Activated CD8-positive, alpha-beta T cell treated with anti-CD3 and anti-CD28 coated beads, Interleukin-2, amount 10 ng/mL, durations not matched to agents 7 days and 5 days (primary cell): ENCODE data around the gene SEMA3F. TPM values are rescaled to one million over a fixed set of nuclear protein-coding genes. Genes with fewer than 3 reads are reported as not detected.

Source experiments
- ATAC-seq: fragments of 150-1000 bp; cut with Tn5 transposase; one replicate; pipeline ENCODE4 v1.10.0; 2021; ENCODE audit warnings: moderate library complexity
- CTCF ChIA-PET: fragments of 350-600 bp; sonication (Branson Sonifier 250); formaldehyde crosslinking; loops from one replicate; lab custom pipeline; 2021; ENCODE audit warnings: antibody characterized with exemption; lab: Charles Lee
- POLR2A ChIA-PET: fragments of 350-600 bp; sonication (Branson Sonifier 250); formaldehyde crosslinking; loops from one replicate; lab custom pipeline; 2021; ENCODE audit warnings: antibody characterized with exemption; lab: Charles Lee
- DNase-seq: peaks from one replicate; pipeline ENCODE4 v3.0.0-alpha.2; 2020
- H3K27ac Mint-ChIP-seq: one replicate; pipeline ENCODE4 v1.8.0; 2021; ENCODE audit warnings: mild to moderate bottlenecking, mixed read lengths
- H3K27me3 Mint-ChIP-seq: one replicate; pipeline ENCODE4 v1.8.0; 2021; ENCODE audit warnings: low read depth, mixed read lengths
- H3K36me3 Mint-ChIP-seq: one replicate; pipeline ENCODE4 v1.8.0; 2021; ENCODE audit warnings: low read depth, mixed read lengths
- H3K4me1 Mint-ChIP-seq: one replicate; pipeline ENCODE4 v1.8.0; 2021; ENCODE audit warnings: low read depth, mixed read lengths
- H3K4me3 Mint-ChIP-seq: one replicate; pipeline ENCODE4 v1.8.0; 2021; ENCODE audit warnings: mild to moderate bottlenecking, mixed read lengths
- H3K9me3 Mint-ChIP-seq: one replicate; pipeline ENCODE4 v1.8.0; 2022; ENCODE audit warnings: mixed read lengths; ENCODE audit not compliant: insufficient read depth
- total RNA-seq, 2 experiments: library from RNA; stranded (reverse); gene quantifications; one replicate each; pipeline ENCODE4 v1.2.3, GENCODE V29; 2021

Gene SEMA3F
- not detected for total RNA-seq

DNA sequence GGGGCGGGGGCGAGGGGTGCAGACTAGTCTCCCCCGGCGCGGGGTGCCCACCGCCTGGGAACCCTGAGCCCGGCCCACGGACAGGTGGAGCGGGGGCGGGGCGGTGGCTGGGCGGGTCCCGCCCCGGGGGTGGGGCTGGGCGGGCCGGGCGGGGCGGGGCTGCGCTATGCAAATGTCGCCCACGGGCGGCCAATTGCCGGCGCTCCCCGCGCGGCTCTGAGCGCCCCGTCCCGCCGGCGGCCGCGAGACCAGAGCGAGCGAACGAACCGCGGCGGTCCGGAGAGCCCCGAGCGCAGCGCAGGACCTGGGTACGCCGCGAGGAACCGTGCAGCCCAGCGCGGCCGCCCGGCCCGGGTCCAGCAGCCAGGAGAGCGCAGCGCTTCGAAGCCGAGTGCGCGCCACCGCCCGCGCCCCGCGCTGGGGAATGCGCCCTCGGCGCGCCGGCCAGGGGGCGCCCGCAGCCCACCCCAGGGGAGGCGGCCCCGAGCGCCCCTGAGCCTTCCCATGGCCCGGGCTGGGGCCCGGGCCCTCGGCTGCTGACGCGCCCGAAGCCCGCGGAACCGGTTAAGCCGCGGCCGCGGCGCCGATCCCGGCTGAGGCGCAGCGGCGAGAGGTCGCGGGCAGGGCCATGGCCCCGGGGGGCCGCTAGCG, at the start of gene SEMA3F:
Gene SEMA3F (plus strand): TSS at position 485 of the 651 bp plus-strand sequence. CDS start 4,299 bp downstream, outside the sequence.
- H3K27me3 Mint-ChIP-seq, result peaks cover 41% of the 10 kb centered on the region
- CTCF ChIA-PET, result interaction anchor here (1.6 kb wide), 1 partner anchor 37 kb away, joined by 4 read pairs; no protein-coding TSS in a partner anchor
- H3K27ac Mint-ChIP-seq, result no peak within 1 kb of the TSS

DNA sequence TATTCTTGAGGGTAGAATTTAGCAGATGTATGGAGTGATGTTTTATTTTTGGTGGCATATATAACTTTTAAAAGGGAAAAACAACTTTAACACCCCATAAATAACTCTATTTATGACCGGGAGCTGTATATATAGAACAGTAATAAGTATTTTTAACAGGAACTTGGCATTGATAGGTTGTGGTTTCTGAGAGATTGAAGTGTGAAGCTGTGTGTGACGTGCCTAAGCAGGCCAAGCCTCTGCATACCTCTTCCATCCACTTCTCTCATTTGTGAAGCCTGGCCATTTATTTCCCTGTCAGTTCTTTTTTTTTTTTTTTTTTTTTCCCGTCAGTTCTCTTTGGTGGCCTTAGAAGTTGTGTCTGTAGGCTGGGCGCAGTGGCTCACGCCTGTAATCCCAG, 43.4 kb upstream of the SEMA3F start:
- no peak overlapping the region for H3K27ac Mint-ChIP-seq
- ChIA-PET POLR2A (interaction anchor here (1.0 to 1.1 kb wide), 2 partner anchors 11 to 16 kb away, joined by 3 to 4 read pairs; no protein-coding TSS in a partner anchor), CTCF (no interaction called here)
- ATAC-seq (no peak), DNase-seq (no peak)
- H3K4me1 Mint-ChIP-seq, result peaks cover 8% of the 10 kb centered on the region
- H3K27me3 Mint-ChIP-seq, result no peaks in the 10 kb centered on the region
- no peaks in the 10 kb centered on the region for H3K9me3 Mint-ChIP-seq
- H3K36me3 Mint-ChIP-seq, result peaks cover 81% of the 10 kb centered on the region
- no peak overlapping the region for H3K4me3 Mint-ChIP-seq

More for the DNA sequence above, at the start of gene SEMA3F:
- Mint-ChIP-seq H3K4me3 (peak within 1 kb of the TSS; percentile 56), H3K36me3 (no peaks in the 10 kb centered on the region), H3K4me1 (peaks cover 5% of the 10 kb centered on the region), H3K9me3 (no peaks in the 10 kb centered on the region)
- ATAC-seq (peak; percentile 95), DNase-seq (peak; percentile 69)
- POLR2A ChIA-PET, result no interaction called here

DNA sequence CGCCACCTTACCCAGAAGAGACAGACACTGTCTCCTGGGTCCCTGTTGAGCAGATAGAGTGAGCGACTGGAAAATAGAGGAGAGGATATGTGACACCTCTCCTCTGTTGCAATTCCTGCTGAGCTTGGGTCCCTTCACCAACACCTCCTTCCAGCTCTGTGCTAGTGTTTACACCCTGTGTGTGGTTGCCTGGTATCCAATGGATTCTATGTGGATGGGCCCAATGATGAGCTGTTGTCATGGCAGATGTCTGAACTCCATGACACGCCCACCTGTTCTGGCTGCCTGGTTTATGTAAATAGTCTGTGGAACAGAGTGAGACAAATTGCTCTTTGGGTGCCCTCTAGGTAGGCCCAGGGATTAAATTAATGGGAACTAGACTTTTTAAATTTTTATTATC, 42.7 kb upstream of the SEMA3F start:
- DNase-seq, result no peak
- Mint-ChIP-seq H3K27ac (no peak overlapping the region), H3K9me3 (no peaks in the 10 kb centered on the region), H3K4me3 (no peak overlapping the region), H3K4me1 (peaks cover 6% of the 10 kb centered on the region), H3K36me3 (peaks cover 81% of the 10 kb centered on the region), H3K27me3 (no peaks in the 10 kb centered on the region)
- ChIA-PET CTCF (no interaction called here), POLR2A (interaction anchor here (1.0 to 1.1 kb wide), 2 partner anchors 11 to 17 kb away, joined by 3 to 4 read pairs; no protein-coding TSS in a partner anchor)
- no peak for ATAC-seq

DNA sequence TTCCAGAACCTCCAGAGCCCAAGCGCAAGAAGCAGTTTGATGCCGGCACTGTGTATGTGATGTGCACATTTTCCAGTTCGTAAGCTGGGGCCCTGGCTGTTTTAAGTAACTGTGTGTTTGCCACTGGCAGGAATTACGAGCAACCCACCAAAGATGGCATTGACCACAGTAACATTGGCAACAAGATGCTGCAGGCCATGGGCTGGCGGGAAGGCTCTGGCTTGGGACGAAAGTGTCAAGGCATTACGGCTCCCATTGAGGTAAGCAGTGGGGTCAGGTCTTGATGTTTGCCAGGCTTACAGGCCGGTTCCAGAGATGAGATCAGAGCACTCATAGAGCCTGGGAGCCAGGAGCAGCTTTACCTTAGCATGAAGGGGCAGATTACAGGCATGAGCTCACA, 38.0 kb upstream of the SEMA3F start:
- DNase-seq, result no peak
- ChIA-PET POLR2A (no interaction called here), CTCF (interaction anchor here (1.1 kb wide), 1 partner anchor 130 kb away, joined by 3 read pairs; no protein-coding TSS in a partner anchor)
- Mint-ChIP-seq H3K36me3 (peaks cover 65% of the 10 kb centered on the region), H3K27ac (no peak overlapping the region), H3K4me3 (no peak overlapping the region), H3K4me1 (no peaks in the 10 kb centered on the region), H3K9me3 (no peaks in the 10 kb centered on the region), H3K27me3 (no peaks in the 10 kb centered on the region)
- ATAC-seq, result no peak

DNA sequence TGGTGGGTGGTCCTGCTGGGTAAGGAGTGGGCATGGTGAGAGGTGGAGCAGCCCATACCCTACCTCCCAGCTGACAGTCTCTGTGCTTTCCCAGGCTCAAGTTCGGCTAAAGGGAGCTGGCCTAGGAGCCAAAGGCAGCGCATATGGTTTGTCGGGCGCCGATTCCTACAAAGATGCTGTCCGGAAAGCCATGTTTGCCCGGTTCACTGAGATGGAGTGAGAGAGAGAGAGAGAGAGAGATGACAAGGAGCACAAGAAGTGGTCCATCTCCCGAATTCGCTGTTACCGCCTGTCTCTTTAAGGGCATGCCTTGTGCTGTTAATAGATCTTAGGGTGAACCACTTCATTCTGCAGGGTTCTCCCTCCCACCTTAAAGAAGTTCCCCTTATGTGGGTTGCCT, 36.9 kb upstream of the SEMA3F start:
- H3K4me1 Mint-ChIP-seq, result no peaks in the 10 kb centered on the region
- ATAC-seq, result no peak
- no peak overlapping the region for H3K27ac Mint-ChIP-seq
- peaks cover 61% of the 10 kb centered on the region for H3K36me3 Mint-ChIP-seq
- H3K9me3 Mint-ChIP-seq, result no peaks in the 10 kb centered on the region
- no peaks in the 10 kb centered on the region for H3K27me3 Mint-ChIP-seq
- H3K4me3 Mint-ChIP-seq, result no peak overlapping the region
- no peak for DNase-seq
- ChIA-PET POLR2A (interaction anchor here (0.7 to 1.4 kb wide), 2 partner anchors 18 to 27 kb away, joined by 3 to 5 read pairs; no protein-coding TSS in a partner anchor), CTCF (no interaction called here)

DNA sequence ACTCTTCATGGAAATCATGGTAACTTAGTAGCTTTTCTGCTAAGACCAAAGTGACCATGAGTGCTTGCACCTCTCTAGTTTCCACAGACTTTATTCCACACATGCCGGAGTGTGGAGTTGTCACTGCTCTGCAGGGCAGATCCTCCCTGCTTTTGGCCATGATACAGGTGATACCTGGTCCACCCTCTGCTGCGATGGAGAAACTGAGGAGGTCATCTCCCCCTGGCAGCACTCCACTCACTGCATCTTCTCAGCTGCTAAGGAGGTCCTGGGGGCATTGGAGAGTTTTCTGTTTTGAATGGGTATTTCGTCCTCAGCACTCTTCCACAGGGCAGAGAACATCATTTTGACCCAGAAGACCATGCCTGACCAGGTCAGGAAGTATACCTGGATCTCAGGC, 35.3 kb upstream of the SEMA3F start:
- H3K27ac Mint-ChIP-seq, result peak overlapping the region; percentile 20
- DNase-seq (no peak), ATAC-seq (no peak)
- POLR2A ChIA-PET, result interaction anchor here (0.8 to 1.5 kb wide), 2 partner anchors 14 to 25 kb away, joined by 3 read pairs; no protein-coding TSS in a partner anchor
- H3K27me3 Mint-ChIP-seq, result no peaks in the 10 kb centered on the region
- peaks cover 46% of the 10 kb centered on the region for H3K36me3 Mint-ChIP-seq
- no peak overlapping the region for H3K4me3 Mint-ChIP-seq
- CTCF ChIA-PET, result interaction anchor here (0.9 to 3.9 kb wide), 6 partner anchors 10 to 127 kb away, joined by 3 to 23 read pairs (median 10); no protein-coding TSS in a partner anchor
- H3K4me1 Mint-ChIP-seq, result no peaks in the 10 kb centered on the region
- no peaks in the 10 kb centered on the region for H3K9me3 Mint-ChIP-seq

DNA sequence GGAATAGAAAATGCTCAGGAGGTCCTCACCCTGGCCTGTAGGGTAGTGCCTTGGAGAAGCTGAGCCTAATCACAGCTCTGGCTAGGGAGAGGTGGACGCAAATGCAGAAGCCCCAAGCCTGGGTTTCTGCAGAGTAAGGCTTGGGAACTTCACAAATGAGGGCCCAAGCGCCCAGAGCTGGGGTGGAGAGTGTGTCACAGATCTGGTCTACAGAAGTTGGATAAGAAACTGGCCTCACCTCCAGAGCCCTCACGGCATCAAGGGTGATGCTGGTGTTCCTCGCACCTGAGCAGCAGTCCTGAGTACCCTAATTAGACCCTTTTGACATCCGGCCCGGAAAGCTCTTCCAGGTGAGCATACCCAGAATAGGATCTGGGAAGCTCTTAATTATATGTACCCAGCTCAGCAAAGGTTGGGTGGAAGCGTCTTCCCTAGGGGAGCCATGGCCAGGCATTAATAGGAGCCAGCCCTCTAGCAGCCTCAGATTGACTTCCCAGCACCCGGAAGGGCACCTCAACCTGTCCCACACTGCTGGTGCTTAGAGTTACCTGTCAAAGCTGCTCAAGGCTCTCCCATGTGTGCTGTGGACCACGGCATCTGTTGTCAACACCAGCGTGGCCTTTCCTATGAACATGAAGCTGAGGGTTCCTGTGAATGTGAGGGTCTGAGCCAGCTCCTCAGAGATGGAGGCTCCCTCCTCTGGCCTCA, 34.6 kb upstream of the SEMA3F start:
- no peak overlapping the region for H3K4me3 Mint-ChIP-seq
- H3K9me3 Mint-ChIP-seq, result no peaks in the 10 kb centered on the region
- H3K4me1 Mint-ChIP-seq, result no peaks in the 10 kb centered on the region
- no peak overlapping the region for H3K27ac Mint-ChIP-seq
- ChIA-PET CTCF (interaction anchor here (0.9 to 3.9 kb wide), 14 partner anchors 9 to 126 kb away, joined by 3 to 23 read pairs (median 6); partner anchors contain the start of genes GNAT1 and RBM5), POLR2A (interaction anchor here (0.7 to 1.7 kb wide), 3 partner anchors 26 to 498 kb away, joined by 3 to 4 read pairs (median 3); no protein-coding TSS in a partner anchor)
- no peaks in the 10 kb centered on the region for H3K27me3 Mint-ChIP-seq
- peaks cover 41% of the 10 kb centered on the region for H3K36me3 Mint-ChIP-seq
- DNase-seq, result no peak
- no peak for ATAC-seq

DNA sequence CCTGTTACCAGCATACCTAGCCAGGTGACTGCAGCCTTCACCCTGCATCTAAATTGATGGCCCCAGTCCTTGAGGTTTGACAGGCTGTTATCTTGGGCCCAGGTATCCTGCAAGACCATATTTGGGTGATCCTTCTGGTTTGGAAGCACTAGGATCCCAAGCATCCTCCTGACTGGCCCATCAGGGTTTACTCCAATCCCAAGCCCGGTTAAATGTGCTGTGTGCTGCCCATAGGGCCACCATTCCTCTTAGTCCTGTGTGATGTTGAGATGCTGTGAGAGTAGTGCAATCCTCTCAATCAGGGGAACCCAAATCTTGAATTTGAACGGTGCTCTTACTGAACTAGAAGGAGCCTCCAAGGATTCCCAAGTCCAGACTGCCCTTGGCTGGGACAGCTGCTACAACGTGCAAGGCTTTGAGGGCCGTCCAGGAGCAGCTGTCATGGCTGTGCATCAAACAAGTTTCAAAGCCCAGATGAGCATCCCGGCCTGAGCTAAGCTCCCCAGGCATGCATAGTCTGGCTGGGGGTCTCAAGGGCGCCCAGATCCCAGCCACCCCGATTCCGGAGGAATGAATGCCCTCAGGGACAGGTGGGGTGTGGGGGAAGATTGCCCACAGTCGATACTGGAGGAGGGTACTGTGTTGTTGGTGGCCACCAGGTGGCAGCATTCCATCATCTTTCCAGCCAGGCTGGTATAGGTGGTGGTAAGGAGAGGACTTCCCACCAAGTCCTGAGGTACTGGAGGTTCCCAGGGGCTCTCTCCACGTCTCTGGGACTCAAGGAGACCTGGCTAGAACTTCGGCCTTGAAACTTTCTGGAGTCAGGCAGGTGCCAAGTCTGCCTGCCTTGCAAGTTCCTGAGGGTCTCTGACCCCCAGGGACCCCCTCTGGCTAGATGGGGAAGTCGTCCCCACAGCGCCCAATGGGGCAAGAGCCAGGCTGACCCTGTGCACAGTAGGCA, 33.8 kb upstream of the SEMA3F start:
- ATAC-seq, result peak; percentile 86
- peak; percentile 81 for DNase-seq
- H3K9me3 Mint-ChIP-seq, result no peaks in the 10 kb centered on the region
- ChIA-PET CTCF (interaction anchor here (1.0 to 3.9 kb wide), 13 partner anchors 9 to 125 kb away, joined by 3 to 23 read pairs (median 6); partner anchors contain the start of genes GNAT1 and RBM5), POLR2A (interaction anchor here (0.7 to 1.7 kb wide), 2 partner anchors 68 to 499 kb away, joined by 3 to 4 read pairs; no protein-coding TSS in a partner anchor)
- H3K27me3 Mint-ChIP-seq, result no peaks in the 10 kb centered on the region
- H3K27ac Mint-ChIP-seq, result no peak overlapping the region
- peaks cover 33% of the 10 kb centered on the region for H3K36me3 Mint-ChIP-seq
- H3K4me3 Mint-ChIP-seq, result no peak overlapping the region
- H3K4me1 Mint-ChIP-seq, result no peaks in the 10 kb centered on the region

DNA sequence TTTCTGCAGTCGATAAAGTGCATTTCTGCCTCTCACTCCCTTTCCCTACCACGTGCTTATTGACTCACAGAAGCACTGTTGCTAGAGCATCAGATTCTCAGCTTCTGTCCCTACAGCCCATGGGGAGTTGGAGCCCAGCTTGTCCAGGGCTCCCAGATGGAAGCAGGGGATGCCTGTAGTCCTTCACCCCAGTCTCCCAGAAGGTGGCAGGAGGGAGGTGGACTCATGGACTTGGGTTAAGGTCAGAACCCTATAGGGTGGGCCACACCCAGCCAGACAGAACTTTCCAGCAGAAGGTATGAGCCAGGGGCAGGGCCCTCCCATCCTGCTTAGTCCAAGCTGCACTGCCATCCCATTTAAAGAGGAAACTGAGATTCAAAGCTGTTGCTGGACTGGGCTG, 33.1 kb upstream of the SEMA3F start:
- ChIA-PET POLR2A (no interaction called here), CTCF (interaction anchor here (0.9 to 3.9 kb wide), 5 partner anchors 14 to 124 kb away, joined by 4 to 23 read pairs (median 12); no protein-coding TSS in a partner anchor)
- Mint-ChIP-seq H3K4me3 (no peak overlapping the region), H3K36me3 (peaks cover 26% of the 10 kb centered on the region), H3K27me3 (no peaks in the 10 kb centered on the region), H3K9me3 (no peaks in the 10 kb centered on the region), H3K27ac (no peak overlapping the region), H3K4me1 (no peaks in the 10 kb centered on the region)
- ATAC-seq, result no peak
- DNase-seq, result no peak

DNA sequence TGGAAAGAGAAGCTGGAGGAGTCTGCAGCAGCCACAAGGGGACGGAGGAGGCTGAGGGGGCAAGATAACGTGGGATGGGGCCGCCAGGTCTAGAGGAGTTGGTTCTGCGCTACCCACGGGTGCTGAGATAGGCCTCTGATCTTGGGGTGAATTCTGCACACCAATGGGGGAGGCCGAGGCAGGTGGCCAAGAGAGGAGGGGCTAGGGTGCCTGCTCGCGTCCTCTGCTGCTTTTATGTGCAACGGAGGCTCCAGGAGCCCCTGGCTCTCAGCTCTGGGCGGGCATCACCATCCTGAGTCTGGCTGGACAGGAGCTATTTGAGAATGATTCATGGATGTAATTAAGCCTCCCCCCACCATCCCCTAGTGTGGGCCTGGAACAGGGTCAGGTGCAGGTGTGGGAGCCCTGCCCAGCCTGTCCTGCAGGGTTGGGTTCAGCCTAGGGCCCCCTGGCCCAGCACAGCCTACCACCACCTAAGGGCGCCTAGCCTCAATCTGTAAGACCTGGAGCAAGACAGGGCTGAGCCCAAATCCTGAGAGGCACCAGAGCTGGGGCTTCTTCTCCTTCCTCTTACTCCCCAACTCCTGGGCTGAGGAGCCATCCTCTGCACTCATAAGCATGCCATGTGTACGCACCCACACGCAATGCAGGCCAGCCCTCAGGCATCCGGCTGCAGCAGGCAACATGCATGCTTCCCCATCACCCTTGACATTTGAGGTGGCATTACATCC, 32.3 kb upstream of the SEMA3F start:
- DNase-seq, result no peak
- Mint-ChIP-seq H3K4me3 (no peak overlapping the region), H3K9me3 (no peaks in the 10 kb centered on the region), H3K4me1 (no peaks in the 10 kb centered on the region), H3K27me3 (no peaks in the 10 kb centered on the region), H3K36me3 (peaks cover 21% of the 10 kb centered on the region), H3K27ac (no peak overlapping the region)
- ATAC-seq, result no peak
- CTCF ChIA-PET, result interaction anchor here (0.9 to 3.9 kb wide), 6 partner anchors 14 to 103 kb away, joined by 3 to 23 read pairs (median 6); no protein-coding TSS in a partner anchor
- POLR2A ChIA-PET, result no interaction called here
